ENCODE measurements around the gene TBL1XR1.
A peak's percentile ranks its signal among the peaks of the same experiment; 100 is the strongest.
"Not testable (repeated sequence)": the region's sequence is repeated elsewhere in the genome, so short reads cannot be mapped to it uniquely, and the experiment has no call there.

Gene TBL1XR1

DNA sequence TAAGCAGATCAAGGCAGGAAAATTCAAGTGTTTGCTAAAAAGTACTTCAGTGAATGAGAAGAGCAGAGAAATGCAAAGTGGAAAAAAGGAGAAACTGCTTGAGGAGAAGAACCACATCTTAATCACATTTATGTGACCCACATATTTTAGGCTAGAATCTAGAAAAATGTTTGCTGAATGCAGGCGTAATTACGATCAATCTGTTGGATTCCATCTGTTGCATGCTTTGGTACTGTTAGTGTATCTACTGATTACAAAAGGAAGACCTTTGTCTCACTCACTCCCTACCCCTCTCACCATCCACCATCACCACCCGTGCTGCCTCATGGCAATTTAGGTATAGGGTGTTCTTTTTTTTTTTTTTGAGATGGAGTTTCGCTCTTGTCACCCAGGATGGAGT lies 9.7 kb upstream of the TBL1XR1 start:
- no peak for DNase-seq

DNA sequence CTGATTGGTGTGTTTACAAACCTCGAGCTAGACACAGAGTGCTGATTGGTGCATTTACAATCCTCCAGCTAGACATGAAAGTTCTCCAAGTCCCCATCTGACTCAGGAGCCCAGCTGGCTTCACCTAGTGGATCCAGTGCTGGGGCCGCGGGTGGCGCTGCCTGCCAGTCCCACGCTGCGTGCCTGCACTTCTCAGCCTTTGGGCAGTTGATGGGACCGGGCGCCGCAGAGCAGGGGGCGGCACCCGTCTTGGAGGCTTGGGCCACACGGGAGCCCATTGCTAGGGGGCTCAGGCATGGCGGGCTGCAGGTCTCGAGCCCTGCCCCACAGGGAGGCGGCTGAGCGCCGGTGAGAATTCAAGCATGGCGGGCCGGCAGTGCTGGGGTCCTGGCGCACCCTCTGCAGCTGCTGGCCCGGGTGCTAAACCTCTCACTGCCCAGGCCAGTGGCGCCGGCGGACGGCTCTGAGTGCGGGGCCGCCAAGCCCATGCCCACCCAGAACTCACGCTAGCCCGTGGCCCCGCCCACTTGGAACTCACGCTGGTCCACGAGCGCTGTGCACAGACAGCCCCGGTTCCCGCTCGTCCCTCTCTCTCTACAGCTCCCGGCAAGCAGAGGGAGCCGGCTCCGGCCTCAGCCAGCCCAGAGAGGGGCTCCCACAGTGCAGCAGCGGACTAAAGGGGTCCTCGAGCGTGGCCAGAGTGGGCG lies 6.6 kb upstream of the TBL1XR1 start:
- no peak for DNase-seq

DNA sequence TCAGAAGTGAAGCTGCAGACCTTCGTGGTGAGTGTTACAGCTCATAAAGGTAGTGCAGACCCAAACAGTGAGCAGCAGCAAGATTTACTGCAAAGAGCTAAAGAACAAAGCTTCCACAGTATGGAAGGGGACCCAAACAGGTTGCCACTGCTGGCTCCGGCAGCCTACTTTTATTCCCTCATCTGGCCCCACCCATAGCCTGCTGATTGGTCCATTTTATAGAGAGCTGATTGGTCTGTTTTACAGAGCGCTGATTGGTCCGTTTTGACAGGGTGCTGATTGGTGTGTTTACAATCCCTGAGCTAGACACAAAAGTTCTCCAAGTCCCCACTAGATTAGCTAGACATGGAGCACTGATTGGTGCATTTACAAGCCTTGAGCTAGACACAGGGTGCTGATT lies 5.7 kb upstream of the TBL1XR1 start:
- DNase-seq = not testable (repeated sequence)

DNA sequence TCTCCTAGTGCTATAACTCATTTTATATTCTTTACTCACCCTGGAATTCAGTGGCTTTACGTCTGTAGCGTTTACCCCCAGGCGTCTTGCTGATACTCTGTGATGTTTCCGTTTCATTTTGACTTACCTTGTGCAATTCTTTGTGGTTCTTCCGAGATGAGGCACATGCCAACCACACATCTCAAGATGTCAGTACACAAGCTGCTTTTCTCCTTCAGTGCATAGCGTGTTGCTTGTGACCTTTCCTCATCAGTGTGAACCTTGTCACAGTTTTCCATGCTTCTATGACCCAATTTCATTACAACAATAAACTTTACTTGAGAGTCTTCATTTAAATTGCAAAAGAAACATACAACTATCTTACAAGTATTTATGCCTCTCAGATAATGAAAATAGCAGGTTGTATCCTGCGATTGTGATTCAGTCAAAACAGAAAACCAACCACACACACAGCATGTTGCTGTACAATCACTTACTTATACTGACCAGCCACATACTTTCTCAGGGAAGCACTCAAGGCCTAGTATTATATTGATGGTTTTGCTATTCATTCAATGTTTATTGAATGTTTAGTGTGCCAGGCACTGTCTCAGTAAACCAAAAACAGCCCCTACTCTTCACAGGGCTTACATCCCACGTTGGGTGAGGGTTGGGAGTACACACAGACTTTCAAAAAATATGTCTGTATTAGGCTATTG lies 4.6 kb upstream of the TBL1XR1 start:
- DNase-seq = peak; percentile 70

DNA sequence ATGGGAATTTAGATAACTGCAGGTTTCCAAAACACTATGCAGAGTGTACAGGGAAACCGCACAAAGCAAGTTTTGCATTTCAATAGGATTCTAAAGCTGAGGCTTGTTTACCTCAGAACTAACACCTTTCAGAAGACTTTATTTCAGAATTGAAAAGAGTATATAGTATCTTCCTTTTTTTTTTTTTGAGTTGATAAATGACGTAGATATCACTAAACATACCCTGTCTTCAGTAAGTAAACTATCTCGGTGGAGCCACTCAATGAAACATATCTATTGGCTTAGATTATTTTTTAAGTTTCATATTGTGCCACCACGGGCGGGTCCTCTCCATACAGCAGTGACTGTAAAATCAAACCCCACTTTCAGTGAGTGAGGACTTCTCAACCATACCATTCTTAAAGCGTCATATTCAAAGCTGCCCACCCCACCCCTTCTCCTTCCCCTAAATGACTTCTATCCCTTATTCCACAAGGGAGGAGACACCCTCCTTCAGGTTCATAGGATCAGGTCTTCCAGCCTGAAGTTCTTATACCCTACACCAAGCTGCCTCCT lies 2.0 kb upstream of the TBL1XR1 start:
- peak; percentile 30 for DNase-seq

DNA sequence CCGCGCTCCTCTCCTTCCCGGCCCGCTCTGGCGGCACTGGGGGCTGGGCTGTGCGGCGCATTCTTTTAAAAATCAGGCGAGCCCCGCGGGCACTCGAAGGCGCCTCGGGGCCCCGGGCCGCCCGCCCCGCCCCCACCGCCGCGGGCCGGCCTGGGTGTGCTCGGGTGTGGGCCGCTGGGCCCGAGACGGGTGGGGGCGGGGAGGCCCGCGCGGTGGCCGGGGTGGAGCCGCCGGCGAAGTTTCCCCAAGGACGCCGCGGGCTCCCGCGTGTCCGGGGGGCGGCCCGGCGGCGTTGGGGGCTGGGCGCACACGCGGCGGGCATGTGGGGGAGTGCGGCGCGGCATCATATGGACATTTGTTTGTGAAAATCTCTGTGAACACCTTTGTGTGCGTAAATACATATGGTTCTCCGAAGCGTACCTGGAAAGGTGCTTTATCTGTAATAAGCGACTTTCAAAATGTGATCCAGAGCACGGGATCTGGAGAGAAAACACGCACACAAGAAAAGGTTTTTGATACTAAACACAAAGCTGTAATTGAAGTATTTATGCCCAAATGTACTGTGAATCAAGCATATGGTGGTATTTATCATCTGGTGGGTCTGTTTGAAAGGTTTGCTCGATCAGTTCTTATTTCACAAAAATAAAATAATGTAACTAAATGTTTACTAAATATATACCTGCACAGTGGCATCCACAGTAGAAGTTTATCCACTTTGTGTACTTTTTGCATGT lies 612 bp upstream of the TBL1XR1 start:
- peak; percentile 71 for DNase-seq

DNA sequence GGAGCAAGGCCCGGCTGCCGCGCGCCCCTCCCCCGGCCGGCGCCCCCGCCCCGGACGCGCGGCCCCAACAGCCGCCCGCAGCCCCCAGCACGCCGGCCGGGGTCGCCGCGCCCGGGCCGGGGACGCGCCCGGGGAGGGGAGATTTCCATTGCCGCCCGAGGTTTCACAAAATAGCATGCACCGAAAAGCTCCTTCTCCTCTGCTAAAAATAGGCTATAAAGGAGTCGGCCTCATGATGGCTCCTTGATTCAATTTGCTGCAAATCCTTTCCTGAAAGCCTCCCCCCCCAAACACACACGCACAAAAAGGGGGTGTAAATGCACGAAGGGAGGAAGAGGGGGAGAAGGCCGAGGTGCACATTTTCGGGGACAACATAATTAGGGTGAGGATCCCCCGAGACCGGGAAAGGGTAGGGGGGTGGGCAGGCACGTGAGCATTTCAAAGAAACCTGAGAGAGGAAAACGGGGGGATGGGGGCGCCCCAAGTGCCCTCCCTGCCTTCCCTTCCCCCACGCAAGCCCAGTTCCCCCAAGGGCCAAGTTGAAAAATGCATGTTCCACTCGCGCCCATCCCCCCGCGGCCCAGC lies 734 bp downstream of the TBL1XR1 start:
- DNase-seq = peak; percentile 71

DNA sequence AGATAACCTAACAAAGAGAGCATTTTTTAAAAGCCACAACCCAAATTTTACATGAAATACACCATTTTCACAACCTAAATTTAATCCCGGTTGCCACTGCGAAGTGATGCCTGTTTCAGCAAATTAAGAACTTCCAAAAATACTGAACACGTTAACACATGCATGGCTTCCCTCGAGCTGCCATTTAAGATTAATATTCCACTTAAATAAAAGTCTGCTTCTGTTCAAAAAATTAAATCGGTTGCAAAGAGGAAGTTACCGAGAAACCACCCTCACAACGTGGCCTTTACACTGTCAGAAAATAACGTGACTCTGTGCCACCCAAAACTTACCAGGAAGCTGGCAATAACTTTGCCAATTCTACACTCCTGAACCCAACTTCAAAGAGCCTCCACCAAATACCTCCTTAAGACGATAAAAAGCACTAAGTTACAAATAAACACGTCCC lies 1.2 kb downstream of the TBL1XR1 start:
- DNase-seq = peak; percentile 76

DNA sequence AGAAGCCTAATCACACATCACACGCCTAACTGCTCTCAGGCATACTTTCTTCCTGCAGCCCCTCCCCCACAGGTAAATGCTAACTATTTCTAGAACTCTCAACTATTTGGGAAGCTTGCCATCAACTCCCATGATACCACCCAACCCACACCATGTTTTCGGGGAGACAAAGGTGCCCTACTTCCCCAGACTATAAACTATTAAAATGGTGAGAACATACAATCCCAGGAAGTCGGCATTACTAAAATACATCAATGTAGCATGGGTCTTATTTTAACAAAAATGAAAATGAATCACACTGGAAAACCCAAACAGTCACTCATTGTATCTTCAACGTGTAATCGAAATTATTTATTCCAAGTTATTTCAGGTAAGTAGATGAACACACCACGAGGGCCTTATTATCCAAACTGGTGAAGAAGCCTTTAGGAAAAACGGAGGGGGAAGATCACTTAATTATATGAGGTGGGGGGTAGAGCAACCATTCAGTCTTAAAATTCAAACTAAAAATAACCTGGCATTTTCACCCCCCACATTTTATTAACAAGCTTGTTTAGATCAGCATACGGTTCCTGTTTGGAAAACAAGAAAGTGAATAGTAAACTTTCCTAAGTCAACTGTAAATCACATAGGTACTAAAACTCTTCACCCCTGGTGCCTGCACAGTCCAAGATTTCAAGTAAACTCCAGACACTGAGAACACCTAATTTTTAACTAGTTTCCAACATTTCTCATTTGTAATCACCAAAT lies 1.9 kb downstream of the TBL1XR1 start:
- peak; percentile 75 for DNase-seq

DNA sequence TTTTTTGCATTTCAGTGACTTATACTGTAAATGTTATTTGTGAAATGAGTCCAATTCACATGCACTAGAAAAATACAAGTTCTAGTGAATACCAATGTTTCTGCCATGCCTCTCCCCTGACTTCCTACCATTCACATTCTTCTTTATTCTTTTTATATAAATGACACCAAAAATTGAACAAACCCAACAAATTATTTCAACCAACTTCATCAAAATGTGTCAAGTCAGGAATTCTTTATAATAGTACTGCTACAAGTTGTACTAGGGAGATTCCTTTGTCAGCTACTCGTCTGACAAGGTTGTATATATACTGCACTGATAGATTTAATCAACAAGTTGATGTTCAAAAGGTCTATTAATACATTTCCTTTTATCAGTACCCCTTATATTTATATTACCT lies 3.0 kb downstream of the TBL1XR1 start:
- no peak for DNase-seq

DNA sequence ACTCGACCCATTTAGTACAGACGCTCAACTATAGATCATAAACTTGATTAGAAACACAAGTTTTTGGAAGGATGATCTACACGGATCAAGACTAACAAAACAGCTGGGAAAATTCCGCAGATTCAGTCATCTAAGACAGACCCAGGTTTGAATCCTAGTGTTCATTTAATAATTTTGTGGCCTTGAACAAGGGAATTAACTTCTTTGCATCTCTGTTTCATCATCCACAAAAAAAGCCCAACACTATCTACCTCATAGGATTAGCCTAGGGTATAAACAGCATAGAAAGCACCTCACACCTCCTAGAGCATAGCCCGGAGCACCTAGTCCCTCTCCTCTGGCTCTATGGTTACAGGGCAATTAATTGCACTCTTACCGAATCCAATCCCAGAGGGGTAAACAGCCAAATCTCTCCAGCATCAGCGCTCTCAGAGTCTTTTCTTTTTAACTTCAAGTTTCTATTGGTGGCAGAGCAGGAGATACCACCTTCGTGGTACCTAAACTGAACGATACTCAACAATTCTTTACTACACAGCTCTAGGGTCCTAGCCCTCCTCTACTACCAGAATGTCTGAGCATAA lies 3.5 kb downstream of the TBL1XR1 start:
- no peak for DNase-seq

DNA sequence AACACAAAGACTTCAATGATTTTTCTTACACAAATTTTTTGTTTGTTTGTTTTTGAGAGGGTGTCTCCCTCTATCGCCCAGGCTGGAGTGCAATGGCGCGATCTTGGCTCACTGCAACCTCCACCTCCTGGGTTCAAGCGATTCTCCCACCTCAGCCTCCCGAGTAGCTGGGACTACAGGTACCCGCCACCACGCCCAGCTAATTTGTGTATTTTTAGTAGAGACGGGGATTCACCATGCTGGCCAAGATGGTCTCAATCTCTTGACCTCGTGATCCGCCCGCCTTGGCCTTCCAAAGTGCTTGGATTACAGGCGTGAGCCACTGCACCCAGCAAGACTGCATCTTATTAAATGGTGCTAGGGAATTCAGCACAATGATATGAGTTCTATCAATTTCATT lies 4.0 kb downstream of the TBL1XR1 start:
- not testable (repeated sequence) for DNase-seq

DNA sequence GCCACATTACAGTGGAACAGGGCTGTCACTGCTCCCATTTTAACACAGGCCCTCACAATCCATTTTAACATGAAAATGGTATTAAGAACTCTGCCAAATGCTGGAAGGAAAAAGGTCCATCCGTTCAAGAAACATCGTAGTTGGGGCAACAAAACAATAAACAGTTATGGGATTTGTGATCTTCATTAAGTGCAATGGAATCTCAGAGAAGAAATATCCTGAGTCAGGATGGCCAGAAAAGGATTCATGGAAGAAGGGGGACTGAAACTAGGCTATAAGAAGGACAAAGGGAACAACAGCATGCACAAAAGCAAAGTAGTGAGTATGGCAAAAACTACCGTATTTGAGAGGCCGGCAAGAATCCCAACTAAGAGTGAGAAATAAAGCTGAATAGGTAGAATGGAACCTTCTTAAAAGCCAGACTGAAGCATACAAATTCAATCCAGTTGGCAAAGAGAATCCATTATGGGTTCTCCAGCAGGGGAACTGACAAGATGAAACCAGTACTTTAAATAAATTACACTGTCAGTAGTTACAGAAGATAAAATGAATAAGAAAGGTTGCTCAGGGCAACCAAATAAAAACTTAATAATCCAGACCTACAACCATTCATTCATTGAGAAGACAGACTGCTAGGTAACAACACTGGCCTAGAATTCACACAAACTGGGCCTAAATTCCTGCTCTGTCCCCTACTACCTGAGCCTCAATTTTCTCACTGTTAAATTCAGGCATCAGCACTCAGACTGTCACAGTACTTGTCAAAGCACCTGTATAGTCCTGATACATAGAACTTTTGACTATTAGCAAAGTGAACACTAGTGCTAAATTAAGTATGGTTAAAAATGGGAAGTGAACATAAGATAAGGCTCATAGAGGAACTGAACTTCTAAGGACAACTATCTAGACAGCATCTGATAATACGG lies 6.3 kb downstream of the TBL1XR1 start:
- peak; percentile 50 for DNase-seq

DNA sequence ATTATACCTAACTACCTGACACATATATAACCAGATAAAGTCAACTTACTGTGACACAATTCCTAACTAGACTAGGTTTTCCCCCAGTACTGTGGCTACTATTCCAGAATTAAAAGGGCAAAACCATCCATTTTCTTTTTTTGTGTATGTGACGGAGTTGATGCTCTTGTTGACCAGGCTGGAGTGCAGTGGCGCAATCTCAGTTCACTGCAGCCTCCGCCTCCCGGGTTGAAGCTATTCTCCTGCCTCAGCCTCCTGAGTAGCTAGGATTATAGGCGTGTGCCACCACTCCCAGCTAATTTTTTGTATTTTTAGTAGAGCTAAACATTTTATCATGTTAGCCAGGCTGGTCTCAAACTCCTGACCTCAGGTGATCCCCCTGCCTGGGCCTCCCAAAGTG lies 7.1 kb downstream of the TBL1XR1 start:
- not testable (repeated sequence) for DNase-seq

DNA sequence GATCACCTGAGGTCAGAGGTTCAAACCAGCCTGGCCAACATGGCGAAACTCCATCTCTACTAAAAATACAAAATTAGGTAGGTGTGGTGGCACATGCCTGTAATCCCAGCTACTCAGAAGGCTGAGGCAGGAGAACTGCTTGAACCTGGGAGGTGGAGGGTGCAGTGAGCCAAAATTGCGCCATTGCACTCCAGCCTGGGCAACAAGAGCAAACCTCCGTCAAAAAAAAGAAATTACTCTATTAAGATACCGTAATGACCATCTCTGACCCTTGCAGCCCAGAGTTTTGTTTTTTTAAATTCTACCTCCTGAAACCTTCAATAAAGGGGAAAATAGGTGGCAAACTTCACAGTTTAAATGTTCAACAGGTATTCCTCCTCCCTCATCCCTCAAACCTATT lies 9.0 kb downstream of the TBL1XR1 start:
- not testable (repeated sequence) for DNase-seq

DNA sequence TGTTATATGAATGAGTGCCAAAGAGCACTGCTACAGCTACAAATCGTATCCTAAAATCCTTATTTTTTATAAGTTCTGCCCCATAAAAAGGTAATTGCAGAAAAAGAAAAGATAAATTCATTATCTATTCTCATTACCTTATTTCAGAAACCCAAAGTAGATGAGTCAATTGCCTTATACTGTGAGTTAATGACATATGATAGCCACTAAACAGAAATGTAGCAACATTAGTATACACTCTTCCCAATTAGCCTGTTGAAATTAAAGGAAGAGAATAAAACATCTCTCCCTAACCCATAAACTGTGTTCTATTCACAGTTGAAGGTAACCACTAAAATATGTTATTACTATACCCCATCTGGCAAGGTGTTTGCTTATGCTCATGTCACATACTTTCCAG lies 11.0 kb downstream of the TBL1XR1 start:
- DNase-seq = no peak

DNA sequence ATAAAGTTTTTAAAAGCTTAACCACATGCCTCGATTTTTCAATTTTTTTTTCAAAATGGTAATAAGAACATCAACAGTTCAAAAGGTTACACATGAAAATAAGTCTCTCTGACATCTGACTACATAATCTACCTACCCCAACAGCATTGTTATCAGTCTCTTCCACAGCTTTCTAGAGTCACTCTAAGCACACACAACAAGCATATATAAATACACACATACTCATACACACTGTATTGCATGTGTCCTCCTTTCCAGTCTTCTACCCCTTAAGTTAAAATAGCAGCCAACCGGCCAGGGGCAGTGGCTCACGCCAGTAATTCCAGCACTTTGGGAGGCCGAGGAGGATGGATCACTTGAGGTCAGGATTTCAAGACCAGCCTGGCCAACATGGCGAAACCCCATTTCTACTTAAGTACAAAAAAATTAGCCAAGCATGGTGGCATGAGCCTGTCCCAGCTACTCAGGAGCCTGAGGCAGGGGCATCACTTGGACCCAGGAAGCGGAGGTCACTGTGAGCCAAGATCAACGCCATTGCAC lies 12.2 kb downstream of the TBL1XR1 start:
- DNase-seq = peak; percentile 24

DNA sequence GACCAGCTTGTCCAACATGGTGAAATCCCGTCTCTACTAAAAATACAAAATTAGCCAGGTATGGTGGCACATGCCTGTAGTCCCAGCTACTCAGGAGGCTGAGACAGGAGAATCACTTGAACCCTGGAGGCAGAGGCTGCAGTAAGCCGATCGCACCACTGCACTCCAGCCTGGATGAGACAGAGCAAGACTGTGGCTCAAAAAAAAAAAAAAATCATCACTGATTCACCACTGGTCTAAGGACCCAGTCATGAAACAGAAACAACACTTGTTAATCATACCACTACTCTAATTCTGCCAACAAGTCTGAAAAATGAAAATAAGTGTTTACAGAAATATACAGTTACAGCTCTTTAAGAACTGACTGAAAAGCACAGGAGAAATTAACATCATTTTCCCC lies 12.7 kb downstream of the TBL1XR1 start:
- not testable (repeated sequence) for DNase-seq

DNA sequence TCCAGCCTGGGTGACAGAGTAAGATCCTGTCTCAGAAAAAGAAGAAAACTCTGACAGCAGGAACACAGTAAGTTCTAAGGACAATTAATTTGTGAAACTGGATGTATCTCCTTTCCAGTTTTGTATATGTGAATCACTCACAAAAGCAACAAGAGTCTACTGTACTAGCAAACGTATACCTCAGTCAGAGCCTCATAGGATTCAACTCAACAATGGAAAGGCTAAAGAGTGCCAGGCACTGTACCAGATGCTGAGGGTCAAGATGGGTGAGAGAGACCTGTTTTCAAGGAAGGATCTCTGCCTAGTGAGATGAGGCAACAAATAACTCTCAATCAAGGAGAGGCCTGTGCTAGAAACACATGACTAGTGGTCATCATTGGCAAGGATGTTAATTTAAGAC lies 14.9 kb downstream of the TBL1XR1 start:
- no peak for DNase-seq

DNA sequence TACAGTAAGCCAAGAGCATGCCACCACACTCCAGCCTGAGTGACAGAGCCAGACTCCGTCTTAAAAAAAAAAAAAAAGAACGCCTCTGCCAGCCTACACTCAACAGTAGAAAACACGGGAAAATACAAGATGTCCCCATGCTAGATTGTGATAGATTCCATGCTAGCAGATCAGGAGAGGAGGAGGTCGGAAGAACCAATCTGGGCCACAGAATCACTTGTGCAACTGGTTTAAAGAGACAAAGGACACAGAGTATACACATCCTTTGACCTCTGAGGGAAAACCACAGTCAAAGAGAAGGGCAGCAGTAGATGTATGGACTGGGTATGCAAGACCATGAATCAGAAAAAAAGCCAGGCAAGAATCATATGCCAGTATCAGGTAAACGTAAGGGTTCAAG lies 15.9 kb downstream of the TBL1XR1 start:
- DNase-seq = no peak

DNA sequence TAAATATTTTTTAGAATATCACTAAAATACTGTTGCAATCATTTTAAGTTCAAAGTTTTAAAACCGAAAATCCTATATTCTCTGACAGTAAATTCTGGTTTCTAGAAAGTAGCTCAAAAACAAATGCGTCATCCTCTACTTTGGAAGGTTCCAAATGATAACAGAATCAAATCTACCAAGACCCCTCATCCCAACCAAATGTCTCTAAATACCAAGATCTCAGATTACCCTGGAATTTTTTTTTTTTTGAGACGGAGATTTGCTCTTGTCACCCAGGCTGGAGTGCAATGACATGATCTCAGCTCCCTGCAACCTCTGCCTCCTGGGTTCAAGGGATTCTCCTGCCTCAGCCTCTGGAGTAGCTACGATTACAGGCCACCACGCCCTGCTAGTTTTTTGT lies 16.8 kb downstream of the TBL1XR1 start:
- no peak for DNase-seq
